ENCODE data around the gene MAP2K2.

DNA sequence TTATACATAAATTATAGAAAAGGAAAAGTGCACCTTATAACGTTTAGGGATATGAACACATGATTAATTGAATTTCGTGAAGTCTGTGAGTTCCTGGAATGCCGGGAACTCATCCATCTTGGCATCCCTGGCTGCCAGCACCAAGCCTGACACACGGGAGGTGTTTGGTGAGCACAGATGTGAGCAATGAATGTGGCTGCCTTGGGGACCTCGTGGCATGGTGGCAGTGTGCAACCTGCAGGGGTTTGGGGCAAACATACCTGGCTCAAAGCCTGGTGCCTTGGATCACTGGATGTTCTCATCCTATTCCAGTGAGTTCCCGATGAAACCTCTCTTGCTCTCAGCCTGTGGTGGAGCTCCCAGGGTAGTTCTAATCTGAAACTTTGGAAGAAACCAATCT lies 10.4 kb upstream of the MAP2K2 start:
- TF ChIP-seq, protein P1, sequence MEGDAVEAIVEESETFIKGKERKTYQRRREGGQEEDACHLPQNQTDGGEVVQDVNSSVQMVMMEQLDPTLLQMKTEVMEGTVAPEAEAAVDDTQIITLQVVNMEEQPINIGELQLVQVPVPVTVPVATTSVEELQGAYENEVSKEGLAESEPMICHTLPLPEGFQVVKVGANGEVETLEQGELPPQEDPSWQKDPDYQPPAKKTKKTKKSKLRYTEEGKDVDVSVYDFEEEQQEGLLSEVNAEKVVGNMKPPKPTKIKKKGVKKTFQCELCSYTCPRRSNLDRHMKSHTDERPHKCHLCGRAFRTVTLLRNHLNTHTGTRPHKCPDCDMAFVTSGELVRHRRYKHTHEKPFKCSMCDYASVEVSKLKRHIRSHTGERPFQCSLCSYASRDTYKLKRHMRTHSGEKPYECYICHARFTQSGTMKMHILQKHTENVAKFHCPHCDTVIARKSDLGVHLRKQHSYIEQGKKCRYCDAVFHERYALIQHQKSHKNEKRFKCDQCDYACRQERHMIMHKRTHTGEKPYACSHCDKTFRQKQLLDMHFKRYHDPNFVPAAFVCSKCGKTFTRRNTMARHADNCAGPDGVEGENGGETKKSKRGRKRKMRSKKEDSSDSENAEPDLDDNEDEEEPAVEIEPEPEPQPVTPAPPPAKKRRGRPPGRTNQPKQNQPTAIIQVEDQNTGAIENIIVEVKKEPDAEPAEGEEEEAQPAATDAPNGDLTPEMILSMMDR (IDR thresholded peaks at IDR 0.05) = no peak
- no peak for TF ChIP-seq POLR2A (IDR thresholded peaks at IDR 0.05)
- TF ChIP-seq EP300 (IDR thresholded peaks at IDR 0.05) = no peak
- no peak for TF ChIP-seq POLR2AphosphoS5 (IDR thresholded peaks at IDR 0.05)
